NCI-H187 treated with DMSO at 0.1 percent for 48 hours (cell line): ENCODE measurements around the gene ZSCAN22.

Experiments used
- DNase-seq: peaks from one replicate; lab custom pipeline; 2025; lab: John Stamatoyannopoulos, UW

ZSCAN22 gene

DNA sequence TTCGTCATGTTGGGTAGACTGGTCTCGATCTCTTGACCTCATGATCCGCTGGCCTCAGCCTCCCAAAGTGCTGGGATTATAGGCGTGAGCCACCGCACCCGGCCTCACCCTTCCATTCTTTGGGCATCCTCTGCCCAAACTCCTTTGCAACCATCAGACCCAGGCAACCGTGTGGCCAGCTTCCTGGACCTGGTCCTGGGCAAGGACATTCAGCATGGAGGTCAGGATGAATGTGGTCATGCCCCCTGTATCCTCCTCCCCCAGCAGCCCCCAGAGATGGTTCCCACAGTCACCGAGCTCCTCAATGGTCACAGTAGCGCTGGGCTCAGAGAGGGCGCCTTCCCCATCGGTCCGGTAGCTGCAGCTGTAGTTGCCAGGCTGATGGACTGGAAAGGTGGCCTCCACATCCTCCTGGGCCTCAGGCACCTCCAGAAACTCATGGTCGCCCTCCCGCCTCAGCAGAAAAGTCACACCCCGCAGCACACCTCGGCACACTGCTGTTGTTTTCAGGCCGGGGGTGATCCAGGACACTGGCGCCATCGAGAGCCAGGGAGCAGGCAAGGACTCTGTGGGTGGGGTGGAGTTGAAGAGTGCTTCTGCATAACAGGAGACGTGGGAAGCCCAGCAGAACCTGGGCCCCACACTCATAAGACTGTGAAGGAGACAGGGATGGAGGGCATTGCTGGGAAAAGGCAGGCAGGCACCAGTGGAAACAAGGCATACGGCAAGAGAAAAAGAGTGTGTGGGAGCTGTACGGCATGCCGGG, 25.4 kb downstream of the ZSCAN22 start:
- no peak for DNase-seq

DNA sequence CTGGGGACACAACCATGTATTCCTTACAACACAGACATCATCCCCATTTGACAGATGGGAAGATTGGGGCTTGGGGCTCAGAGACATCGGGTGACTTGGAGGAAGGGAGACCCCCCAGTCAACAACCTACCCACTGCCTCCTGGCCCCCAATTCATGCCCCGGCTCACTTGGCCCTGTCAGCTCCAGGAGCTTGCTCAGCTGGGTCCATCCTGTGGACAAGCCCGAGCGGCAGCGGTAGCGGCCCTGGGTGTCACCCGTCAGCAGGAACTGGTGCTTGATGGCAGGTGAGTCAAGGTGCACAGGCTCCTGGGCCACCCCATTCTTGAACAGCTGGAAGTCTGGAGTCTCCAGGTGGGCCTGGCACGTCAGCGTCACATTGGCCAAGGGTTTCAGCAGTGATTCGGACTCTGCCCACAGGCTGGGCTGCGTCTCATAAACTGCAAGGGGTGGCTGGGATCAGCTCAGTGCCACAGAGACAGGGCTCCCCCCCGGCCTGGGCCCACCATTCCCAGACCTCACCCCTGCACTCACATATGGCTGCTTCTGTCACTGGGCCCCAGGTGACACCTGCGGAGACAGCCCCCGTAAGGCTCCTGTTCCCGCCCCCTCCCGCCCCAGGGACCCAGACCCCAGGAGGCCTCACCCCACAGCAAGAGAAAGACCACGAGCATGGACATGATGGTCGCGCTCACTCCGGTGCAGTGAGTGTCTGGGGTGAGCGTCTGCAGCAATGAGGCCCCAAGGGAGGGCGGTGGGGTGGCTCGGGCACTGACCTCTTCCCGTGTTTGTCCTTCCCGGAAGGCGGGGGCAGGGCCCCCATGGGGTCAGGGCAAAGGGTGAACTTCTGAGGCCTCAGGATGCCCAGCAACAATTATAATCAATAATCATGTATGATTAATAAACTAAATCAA, 26.2 kb downstream of the ZSCAN22 start, which contains the start of gene A1BG:
Gene A1BG (minus strand): TSS at position 733 of the 912 bp plus-strand sequence. CDS start 55 bp downstream, at position 678.
- DNase-seq, result no peak

DNA sequence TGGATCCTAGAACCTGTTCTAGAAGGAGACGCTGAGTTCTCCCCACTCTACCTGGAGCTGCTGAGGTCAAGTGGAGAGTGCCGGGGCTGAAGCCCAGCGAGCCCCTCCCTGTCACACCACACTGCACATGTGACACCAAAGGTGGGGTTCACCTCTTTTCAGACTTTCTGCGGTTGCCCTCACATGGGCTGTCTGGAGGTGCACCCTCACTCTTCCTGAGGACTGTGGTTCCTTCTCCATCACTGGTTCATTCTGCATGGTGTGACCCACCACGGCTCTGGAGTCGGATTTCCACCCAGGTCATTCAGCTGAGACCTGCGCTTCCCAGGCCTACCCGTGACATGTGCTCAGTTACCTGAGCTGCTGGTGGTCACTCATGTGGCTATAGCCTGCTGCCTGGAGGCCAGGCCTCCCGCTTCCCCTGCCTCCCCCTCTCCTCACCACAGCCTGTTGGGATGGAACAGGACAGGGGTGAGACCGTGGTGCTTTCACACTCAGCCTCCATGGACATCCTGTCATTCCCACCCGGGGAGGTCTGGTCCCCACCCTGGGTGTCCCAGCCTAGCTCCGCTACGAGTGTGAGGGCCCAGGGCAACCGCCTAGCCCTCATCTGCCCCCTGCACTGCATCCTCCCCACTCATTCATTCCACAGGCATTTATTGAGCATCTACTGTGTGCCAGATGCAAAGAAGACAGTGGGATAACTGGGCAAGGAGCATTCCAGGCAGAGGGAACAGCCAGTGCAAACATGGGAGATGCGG, 27.1 kb downstream of the ZSCAN22 start:
- no peak for DNase-seq

DNA sequence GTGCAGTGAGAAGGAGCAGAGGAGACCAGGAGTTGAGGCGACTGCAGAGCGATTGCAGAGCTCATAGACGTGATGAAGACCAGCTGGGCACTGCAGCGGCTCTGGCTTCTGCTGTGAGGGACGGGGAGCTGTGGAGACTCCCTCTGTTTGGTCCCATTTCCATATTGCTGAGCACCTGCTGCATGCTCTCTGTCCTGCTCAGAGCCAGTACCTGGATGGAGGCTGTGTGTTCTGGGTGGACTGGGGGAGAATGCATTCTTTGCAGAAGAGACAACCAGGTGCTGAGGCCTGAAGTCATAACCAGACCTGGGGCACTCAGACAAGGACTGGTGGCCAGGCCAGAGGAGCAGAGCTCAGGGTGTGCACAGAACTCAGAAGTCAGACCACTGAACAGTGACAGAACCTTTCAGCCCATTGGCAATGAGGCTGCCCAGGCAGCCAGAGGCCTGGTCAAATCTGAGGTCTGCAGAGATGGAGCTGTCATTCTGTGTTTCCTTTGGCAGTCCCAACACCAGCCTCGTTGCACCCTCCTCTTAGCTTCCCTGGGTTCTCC, 27.8 kb downstream of the ZSCAN22 start:
- DNase-seq, result no peak

DNA sequence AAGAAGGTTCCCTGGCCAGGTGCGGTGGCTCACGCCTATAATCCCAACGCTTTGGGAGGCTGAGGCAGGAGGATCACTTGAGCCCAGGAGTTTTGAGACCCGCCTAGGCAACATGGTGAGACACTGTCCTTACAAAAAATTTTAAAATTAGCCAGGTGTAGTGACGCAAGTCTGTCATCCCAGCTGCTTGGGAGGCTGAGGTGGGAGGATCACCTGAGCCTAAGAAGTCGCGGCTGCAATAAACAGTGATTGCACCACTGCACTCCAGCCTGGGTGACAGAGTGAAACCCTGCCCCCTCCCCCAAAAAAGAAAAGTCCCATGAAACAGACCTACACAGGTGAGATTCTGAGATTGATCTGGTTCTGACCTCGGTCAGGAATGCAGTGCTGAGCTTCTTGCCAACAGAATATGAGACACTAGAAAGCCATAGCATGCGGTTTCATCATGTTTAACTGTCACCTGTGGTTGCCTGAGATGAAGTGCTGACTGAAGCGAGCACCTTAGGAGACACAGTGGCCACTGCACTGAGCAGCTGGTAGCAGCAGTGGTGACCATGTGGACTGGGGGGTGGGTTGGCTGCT, 28.5 kb downstream of the ZSCAN22 start:
- no peak for DNase-seq

DNA sequence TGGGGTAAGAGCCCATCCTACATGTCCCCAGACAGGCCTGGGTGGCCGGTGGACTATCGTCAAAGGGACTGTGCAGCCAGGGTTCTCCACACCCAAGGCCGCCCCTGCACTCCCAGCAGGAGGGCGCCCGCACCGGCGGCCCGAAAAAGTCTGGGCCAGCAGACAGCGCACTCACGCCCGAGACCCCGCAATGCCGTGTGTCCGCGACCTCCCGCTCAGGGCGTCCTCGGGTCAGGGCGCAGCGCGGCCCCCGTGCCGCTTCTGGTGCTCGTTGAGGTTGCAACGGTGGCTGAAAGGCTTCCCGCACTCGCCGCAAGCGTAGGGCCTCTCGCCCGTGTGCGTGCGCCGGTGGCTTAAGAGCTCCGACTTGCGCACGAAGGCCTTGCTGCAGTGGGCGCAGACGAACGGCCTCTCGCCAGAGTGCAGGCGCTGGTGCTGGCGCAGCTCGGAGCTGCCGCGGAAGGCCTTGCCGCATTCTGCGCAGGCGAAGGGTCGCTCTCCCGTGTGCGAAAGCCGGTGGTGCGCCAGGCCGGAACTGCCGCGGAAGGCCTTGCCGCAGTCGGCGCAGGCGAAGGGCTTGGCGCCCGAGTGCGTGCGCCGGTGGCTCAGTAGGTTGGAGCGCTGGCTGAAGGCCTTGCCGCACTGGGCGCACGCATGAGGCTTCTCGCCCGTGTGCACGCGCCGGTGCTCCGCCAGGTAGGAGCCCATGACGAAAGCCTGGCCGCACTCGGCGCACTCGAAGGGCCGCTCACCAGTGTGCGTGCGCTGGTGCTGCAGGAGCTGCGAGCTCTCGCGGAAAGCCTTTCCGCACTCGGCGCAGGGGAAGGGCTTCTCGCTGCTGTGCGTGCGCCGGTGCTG, 29.3 kb downstream of the ZSCAN22 start:
- no peak for DNase-seq

DNA sequence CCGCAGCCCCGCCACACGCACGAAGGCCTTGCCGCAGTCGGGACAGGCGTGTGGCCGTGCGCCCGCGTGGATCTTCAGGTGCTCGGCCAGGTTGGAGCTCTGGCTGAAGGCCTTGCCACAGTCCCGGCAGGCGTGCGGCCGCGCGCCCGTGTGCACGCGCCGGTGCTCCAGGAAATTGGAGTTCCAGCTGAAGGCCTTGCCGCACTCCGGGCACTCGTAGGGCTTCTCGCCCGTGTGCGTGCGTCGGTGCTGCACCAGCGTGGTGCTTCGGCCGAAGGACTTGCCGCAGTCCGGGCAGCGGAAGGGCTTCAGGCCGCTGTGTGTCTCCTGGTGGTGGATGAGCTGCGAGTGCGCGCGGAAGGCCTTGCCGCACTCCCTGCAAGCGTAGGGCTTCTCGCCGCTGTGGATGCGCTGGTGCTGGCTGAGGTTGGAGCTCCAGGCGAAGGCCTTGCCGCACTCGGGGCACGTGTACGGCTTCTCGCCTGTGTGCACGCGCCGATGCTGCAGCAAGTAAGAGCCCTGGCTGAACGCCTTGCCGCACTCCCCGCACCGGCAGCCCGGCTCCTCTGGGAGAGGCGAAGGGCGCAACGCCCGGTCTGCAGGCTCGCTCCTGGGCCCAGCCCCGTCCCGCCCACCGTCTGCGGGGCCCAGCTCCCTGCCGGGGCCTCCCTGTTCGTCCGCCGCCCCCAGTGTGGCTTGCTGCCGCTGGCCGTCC, 30.1 kb downstream of the ZSCAN22 start:
- no peak for DNase-seq

DNA sequence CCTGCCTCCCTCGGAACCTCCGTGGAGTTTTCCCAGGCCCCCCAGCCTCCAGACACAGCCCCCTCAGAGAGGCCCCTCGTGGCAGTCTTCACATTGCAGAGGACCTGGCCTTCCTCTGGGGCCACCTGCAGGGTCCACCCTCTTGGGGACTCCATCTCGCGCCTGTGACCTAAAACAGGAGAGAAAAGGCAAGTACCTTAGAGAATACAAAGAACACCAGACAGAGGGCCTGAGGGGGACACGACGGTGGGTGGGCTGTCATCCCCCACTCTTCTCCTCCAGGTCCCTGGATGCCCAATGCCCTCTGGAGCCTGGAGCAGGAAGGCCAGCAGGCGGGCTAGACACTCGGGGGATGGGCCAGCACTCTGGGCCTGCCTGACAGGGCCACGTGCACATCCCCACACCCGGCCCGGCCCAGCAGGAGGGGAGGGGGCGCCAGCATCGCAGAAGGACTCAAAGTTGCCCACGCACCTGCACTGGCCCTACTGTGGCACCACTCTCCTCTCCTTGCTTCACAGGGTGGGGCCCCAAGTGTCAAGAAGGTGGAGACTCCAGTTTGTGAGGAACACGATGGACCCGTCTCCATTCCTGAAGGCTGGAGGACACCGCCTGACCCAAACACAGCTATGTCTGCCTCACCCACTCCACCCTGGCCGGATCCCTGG, 30.8 kb downstream of the ZSCAN22 start:
- no peak for DNase-seq

DNA sequence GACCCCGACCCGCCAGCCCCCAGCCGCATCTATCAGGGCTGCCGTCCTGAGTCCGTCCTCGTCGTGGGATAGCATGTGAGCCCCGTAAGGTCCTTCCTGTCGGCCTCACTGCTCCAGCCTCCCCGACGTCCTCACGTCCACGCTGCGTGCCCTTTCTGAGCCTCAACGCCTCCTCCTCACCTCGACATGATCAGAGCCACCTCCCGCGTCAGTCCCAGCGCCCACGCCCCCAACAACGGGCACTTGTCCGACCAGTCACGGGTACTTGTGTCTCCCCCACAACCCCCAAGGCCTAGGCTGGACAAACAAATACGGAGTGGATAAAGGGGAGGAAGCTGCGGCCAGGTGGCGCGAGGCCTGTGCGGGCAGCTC, 35.1 kb downstream of the ZSCAN22 start:
- DNase-seq, result no peak

DNA sequence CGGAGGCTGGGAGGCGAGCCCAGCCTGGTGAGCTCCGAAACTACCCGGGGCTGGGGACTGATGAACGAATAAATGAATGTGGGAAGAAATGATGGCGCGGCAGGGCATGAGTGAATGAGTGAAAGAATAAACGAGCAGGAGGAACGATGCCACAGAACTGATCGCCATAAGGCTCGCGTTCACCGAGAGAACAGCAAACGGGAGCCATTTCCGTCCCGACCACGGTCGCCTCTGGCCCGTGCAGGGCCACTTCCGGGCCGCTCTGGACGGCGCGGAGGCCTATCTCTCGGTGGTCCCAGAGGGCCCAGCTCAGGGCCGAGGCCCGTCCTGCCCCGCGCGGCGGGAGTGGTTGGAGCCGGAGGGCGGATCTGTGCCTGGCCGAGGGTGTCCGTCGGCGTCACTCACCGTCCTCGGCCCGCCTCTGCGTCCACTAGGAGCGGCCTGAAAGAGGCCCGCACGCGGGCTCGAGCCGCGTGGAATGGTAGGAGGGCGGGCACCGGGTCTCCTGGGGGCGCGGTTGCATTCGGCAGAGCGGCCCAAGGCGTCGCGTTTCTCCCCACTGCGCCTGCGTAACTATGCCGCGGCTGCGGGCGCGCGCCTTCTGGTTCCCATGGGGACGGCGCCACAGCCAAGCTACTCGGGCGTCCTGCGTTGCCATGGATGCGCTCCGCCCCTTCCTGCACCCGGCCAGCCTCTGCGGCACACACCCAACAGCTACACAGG, 35.6 kb downstream of the ZSCAN22 start, which contains the start of gene ZNF497:
Gene ZNF497 (minus strand): TSS at position 480 of the 723 bp plus-strand sequence. CDS start 5,116 bp downstream, outside the sequence.
- peak; percentile 77 for DNase-seq

DNA sequence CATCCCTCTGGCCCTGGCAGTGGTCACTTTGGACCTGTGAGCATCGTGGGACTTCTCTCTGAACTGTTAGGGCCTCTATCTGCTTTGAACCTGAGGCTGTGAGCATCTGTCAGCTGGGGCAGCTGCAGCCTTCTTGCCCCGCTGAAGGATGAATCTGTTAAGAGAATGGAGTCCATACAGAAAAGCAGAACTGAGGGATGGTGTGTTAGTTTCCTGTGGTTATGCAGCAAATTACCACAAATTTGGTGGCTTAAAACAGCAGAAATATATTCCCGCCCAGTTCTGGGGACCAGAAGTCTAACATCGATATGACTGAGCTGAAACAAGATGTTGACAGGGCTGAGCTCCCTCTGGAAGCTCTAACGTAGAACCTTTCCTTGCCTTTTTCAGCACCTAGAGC, 37.4 kb downstream of the ZSCAN22 start:
- no peak for DNase-seq

DNA sequence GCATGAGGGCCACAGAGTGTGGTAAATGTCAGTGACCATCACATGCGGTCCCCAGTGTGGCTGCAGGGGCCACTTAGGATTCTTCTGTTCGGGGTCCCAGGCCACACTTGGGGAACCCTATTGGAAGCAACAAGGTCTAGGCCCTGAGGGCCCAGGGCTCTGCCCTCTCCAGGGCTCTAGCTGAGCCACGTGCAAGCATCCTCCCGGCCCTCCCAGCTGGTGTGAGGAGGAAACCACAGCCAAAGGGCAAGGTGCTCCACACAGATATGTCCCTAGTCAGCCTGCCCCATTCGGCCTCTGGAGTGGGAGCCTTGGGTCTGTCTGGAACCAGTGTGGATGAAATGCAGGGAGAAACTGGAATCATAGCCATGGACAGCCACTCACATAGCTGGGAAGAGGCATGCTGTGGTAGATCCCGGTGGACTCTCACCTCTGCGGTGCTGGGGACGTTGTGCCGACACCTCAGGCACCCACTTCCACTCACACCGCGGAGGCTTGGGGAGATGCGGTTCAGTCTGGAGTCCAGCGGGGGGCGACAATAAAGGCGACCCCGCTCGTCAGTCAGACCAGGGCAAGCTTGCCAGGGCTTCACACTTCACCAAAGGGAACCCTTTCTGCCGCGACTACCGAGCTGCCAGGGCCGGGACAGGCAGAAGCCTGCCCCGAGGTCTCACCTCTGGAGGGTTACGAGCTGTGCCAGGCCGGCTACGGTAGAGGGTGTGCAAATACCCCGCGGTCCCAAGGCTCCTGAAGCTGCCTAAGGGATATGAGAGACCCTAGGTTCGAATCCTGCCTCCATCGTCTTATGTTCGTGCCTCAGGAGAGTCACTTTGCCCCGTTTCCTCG, 40.0 kb downstream of the ZSCAN22 start:
- DNase-seq, result no peak

DNA sequence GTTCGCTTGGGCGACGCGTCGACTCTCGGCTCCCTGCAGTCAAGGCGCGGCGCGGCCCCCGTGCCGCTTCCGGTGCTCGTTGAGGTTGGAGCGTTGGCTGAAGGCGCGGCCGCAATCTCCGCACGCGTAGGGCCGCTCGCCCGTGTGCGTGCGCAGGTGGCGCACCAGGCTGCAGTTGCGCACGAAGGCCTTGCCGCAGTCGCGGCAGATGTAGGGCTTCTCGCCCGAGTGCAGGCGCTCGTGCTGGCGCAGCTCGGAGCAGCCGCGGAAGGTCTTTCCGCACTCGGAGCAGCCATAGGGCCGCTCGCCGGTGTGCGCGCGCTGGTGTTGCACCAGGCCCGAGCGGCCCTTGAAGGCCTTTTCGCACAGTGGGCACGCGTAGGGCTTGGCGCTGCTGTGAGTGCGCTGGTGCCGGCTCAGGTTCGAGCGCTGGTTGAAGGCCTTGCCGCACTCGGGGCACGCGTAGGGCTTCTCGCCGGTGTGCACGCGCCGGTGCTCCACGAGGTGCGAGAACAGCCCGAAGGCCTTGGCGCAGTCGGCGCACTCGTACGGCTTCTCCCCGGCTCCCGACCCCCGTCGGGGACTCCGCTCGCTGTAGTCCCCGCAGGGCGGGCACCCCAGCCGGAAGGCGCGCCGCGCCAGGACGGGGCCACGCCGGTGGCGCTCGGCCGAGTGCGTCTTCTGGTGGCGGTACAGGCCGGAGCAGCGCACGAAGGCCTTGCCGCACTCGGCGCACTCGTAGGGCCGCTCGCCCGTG, 41.1 kb downstream of the ZSCAN22 start:
- DNase-seq, result no peak

DNA sequence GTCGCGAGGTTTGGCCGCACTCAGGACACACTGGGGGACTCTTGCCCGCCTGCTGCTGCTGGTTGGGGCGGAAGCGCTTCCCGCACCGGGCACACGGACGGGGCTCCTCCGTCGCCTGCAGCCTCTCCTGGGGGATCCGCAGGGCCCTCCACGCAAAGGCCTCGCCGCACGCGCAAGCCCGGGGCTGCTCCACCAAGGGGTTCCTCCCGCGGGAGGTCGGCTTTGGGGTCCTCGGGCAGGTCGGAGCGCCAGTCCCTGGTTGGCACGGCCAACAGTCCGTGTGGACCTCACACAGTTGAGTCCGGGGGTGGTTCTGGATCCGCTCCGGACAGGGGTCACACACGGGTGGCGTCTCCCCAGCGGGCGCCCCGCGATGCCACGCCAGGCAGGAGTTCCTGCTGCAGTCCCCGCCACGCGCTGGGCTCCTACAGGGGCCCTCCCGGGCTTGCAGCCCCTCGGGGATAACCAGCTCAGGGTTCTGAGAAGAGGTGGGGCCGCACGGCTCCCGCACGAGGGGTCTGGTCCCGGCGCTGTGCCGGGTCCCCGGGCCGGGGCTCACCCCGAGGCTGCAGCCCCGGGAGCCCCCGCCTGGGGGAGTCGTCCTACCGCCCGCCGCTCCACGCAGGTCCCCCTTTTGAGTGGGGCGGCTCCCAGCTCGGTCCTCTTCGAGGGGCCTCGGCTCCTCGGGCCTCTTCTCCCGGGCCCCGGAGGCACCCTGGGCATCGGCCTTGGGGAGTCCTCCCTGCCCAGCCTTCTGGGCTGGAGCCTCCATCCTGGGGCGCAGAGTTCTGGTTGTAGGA, 42.0 kb downstream of the ZSCAN22 start:
- DNase-seq, result no peak

DNA sequence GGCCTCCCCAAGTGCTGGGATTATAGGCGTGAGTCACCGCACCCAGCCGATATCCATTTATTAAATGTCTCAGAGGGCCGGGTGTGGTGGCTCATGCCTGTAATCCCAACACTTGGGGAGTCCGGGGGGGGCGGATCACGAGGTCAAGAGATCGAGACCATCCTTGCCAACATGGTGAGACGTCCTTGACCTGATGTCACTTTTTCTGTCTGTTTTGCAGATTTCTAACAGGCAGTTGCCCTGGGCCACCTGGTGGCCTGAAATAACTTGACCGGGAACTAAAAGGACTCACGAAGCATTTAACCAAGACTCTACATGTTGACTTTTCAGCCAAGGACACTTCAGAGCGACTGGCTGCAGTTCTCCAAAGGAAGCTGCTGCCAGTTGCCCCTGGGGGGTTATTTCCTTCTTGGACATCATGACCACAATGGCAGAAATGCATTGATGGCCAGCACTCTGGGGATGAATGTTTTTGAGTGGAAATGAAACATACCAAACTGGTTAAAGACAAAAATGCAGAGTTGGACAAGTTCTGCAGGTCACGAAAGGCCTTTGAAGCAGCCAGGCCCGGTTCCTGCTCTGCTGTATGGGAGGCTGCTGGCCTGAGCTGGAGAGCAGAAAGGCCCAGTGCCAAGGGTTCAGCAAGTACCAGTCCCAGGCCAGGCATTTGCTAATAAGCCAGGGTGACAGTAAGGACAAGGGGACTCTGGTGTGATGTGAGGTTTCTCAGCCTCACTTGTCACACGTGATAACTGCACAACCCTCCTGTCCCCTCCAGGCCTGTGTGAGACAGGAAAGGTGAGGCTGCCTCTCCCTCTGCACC, 45.7 kb downstream of the ZSCAN22 start:
- no peak for DNase-seq
